ENCODE results near the gene PDXDC1. TPM values are rescaled to one million over a fixed set of nuclear protein-coding genes. Genes with fewer than 3 reads are reported as not detected.
"Not testable (repeated sequence)": the region's sequence is repeated elsewhere in the genome, so short reads cannot be mapped to it uniquely, and the experiment has no call there.

PDXDC1 gene
- total RNA-seq, 1 donor from 2014 or later: 54.5 TPM

DNA sequence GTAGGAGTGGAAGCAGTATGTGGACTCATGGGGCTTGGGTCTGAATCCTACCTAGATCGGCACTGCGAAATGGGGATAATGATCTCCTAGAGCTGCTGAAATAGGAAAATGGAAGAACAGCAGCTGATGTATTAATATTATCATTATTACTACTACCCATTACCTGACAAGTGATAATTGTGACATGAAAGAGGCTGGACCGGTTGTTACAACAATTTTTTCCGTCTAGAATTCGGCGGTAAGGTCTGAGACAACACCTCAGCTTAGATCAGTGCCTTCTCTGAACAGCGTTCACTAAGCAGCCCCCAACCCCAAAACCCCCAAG, 533 bp upstream of the PDXDC1 start:
- not testable (repeated sequence) for ATAC-seq

- ATAC-seq: peak; percentile 54
Observed at GRCh38 chr16:14975418-14976194, 780 bp downstream of the PDXDC1 start.

GRCh38 chr16:14976971-14977736, 2.3 kb downstream of the PDXDC1 start:
- ATAC-seq: not testable (repeated sequence)

DNA sequence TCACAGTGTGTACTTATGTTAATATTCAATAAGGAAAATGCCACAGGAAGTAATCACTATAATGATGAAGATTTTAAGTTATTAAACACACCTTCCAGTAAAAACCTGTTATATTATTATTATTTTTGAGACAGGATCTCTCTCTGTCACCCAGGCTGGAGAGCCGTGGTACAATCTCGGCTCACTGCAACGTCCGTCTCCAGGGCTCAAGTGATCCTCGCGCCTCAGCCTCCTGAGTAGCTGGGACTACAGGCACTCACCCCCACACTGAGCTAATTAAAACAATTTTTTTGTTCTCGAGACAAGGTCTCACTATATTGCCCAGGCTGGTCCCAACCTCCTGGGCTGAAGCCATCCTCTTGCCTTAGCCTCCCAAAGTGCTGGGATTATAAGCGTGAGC, 3.5 kb downstream of the PDXDC1 start:
- not testable (repeated sequence) for ATAC-seq

GRCh38 chr16:14978908-14979307, 4.1 kb downstream of the PDXDC1 start:
- not testable (repeated sequence) for ATAC-seq

GRCh38 chr16:14981234-14981633, 6.4 kb downstream of the PDXDC1 start:
- ATAC-seq: not testable (repeated sequence)

DNA sequence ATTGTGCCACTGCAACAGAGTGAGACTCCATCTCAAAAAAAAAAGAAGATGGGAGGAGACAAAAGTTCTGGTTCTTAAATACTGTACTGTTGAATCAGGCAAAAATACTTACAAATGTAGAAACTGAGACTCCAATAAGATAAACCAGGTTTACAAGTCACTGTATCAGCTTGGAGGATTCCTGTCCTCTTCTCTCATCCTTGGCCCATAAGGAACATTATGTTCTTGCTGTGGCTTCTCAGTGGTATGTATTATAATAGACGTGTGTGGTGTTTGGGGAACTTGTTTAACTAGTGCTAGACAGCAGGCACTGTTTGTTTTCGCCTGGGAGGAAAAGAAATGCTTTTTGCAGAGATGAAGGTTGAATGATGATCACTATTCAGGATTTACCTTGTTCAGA, 7.7 kb downstream of the PDXDC1 start:
- ATAC-seq: peak; percentile 50

GRCh38 chr16:14988092-14988491, 13.3 kb downstream of the PDXDC1 start:
- peak; percentile 19 for ATAC-seq

- ATAC-seq: peak; percentile 16
Observed at GRCh38 chr16:14988661-14989191, 13.9 kb downstream of the PDXDC1 start.

- ATAC-seq: peak; percentile 46
Observed at GRCh38 chr16:14989291-14990281, 14.8 kb downstream of the PDXDC1 start.

DNA sequence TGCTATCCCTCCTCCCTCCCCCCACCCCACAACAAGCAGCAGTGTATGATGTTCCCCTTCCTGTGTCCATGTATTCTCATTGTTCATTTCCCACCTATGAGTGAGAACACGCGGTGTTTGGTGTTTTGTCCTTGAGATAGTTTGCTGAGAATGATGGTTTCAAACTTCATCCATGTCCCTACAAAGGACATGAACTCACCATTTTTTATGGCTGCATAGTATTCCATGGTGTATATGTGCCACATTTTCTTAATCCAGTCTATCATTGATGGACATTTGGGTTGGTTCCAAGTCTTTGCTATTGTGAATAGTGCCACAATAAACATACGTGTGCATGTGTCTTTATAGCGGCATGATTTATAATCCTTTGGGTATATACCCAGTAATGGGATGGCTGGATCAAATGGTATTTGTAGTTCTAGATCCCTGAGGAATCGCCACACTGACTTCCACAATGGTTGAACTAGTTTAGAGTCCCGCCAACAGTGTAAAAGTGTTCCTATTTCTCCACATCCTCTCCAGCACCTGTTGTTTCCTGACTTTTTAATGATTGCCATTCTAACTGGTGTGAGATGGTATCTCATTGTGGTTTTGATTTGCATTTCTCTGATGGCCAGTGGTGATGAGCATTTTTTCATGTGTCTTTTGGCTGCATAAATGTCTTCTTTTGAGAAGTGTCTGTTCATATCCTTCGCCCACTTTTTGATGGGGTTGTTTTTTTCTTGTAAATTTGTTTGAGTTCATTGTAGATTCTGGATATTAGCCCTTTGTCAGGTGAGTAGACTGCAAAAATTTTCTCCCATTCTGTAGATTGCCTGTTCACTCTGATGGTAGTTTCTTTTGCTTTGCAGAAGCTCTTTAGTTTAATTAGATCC, 18.7 kb downstream of the PDXDC1 start:
- not testable (repeated sequence) for ATAC-seq

DNA sequence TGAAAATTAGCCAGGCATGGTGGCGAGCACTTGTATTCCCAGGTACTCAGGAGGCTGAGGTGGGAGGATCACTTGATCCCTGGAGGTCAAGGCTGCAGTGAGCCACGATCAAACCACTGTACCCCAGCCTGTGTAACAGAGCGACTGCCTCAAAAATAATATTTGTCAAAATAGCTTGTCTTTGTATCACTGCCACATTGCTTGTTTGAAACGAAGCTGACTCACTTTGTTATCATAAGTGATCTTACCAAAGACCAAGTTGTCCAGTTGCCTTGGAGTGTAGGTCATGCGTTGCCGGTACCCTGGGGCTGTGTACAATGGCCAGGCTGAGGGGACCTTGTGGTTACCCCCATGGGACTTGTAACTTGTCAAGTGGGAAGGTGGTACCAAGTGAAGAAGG, 21.9 kb downstream of the PDXDC1 start:
- ATAC-seq: peak; percentile 28

DNA sequence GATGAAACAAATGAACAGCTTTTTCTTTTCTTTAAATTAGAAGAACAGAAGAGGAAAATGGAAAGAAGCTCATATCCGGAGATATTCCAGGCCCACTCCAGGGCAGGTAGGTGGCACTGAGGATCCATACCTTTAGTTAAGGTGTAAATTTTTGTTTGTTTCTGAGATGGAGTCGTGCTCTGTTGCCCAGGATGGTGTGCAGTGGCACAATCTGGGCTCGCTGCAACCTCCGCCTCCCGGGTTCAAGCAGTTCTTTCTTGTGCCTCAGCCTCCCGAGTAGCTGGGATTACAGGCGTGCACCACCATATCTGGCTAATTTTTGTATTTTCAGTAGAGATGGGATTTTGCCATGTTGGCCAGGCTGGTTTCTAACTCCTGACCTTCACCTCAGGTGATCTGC, 23.5 kb downstream of the PDXDC1 start:
- not testable (repeated sequence) for ATAC-seq

GRCh38 chr16:14999845-15000244, 25.0 kb downstream of the PDXDC1 start:
- peak; percentile 76 for ATAC-seq

- not testable (repeated sequence) for ATAC-seq
Observed at GRCh38 chr16:15002448-15002847, 27.6 kb downstream of the PDXDC1 start.

DNA sequence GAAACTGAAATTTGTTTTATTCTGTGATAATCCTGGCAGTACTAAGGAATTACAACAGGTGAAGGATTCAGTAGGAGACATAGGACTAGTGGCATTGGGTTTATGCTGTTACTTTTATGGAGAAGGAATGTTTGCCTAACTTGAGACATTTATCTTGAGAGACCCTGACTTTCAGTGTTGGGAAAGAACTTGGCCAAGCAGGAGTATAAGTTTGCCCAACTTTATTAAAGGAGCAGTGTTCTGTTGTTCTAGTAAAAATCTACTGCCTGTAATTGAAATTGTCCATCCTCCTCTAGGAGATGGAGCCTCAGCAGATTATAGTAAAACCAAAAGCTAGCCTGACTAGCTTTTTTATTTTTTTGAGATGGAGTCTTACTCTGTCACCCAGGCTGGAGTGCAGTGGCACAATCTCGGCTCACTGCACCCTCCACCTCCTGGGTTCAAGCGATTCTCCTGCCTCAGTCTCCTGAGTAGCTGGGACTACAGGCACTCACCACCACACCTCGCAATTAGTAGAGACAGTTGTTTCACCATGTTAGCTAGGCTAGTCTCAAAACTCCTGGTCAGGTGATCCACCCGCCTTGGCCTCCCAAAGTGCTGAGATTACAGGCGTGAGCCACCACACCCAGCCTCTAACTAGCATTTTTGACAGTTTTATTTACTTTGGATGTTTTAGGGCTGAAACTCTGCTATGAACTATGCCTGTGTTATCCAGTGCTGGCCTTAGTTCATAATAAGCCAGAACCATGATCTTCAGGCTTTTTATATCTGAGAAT, 30.7 kb downstream of the PDXDC1 start:
- ATAC-seq: not testable (repeated sequence)

DNA sequence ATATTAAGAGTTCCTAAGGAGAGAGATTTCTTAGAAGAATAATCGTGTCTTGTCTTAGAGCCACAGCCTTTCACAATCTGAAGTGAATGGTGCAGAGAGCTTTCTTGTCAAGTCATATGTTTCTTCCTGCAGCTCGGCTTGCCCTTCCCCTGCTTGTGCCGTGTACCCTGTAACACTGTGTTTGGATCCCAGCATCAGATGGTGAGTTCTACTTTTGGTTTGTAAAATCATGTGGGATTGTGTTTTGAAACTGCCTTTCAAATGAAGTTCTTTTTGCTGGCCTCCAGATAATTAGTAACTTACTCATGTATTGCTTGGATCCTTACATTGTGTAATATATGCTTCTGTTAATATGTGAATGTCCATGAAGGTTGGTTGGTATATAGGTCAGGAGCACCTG, 33.8 kb downstream of the PDXDC1 start:
- not testable (repeated sequence) for ATAC-seq

- ATAC-seq: not testable (repeated sequence)
Observed at GRCh38 chr16:15012941-15013340, 38.1 kb downstream of the PDXDC1 start.

- ATAC-seq: not testable (repeated sequence)
Observed at GRCh38 chr16:15015671-15016070, 40.8 kb downstream of the PDXDC1 start.

DNA sequence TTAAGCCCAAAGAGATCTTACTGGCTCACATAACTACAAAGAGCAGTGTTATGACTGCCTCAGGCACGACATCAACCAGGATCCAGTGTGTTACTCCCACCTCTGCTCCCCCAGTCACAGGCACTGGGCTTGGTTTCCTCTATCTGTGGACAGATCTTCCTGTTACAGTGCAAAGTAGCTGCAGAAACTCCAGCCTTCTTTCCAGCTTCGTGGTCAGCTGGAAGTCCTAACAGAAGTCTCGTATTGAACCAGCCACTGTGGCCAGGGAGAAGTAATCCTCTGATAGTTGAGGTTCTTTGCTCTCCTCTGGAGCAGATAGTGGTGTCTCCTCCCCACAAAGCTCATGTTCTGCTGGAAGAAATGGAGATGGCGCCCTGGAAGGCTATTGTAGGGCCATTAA, 41.5 kb downstream of the PDXDC1 start:
- peak; percentile 17 for ATAC-seq

Measured in esophagus mucosa (tissue), 1 donor.